Mucosa of descending colon (tissue), 3 donors: ENCODE results near the gene MDH1B. TPM values are rescaled to one million over a fixed set of nuclear protein-coding genes. Genes with fewer than 3 reads are reported as not detected.

Experiments used
- ATAC-seq: fragments of 200-7000 bp; cut with Tn5 transposase; one replicate; pipeline ENCODE4 v1.9.1; 2020; ENCODE audit warnings: mild to moderate bottlenecking, moderate library complexity
- DNase-seq, 3 donors: peaks; one replicate each; pipeline ENCODE4 v3.0.0-alpha.2; 2020
- H3K36me3 ChIP-seq: fragments of 200-600 bp; one replicate; pipeline ENCODE4 v1.8.0; 2021; ENCODE audit warnings: low read depth, mild to moderate bottlenecking
- H3K4me1 ChIP-seq: fragments of 200-600 bp; one replicate; pipeline ENCODE4 v1.8.0; 2021; ENCODE audit warnings: low read depth, mild to moderate bottlenecking
- H3K4me3 ChIP-seq: fragments of 200-600 bp; one replicate; pipeline ENCODE4 v1.8.0; 2021; ENCODE audit warnings: mild to moderate bottlenecking
- H3K9me3 ChIP-seq: fragments of 200-600 bp; one replicate; pipeline ENCODE4 v1.8.0; 2021; ENCODE audit warnings: mild to moderate bottlenecking
- CTCF ChIP-seq: fragments of 200-600 bp; IDR thresholded peaks from one replicate; pipeline ENCODE4 v1.8.0; 2022; ENCODE audit warnings: antibody characterized with exemption, mild to moderate bottlenecking
- intact Hi-C, 2 donors: fragments of 100-400 bp; cut with DNase I in 1 of 2; cut with micrococcal nuclease in 1 of 2; formaldehyde crosslinking; loops; one replicate each; pipeline versions ENCODE4 v1.11.0 to v1.11.1; 2022; cut with DNase I, micrococcal nuclease
- microRNA-seq: library from miRNA; unstranded; fragments of <30 nt; microRNA quantifications from one replicate; pipeline ENCODE4, GENCODE V29; 2019
- total RNA-seq, 3 donors: library from RNA; stranded (reverse); fragmentation: NEBNext Ultra II Directional in 2 of 3; extraction: Animal tissue kit (Norgen Biotek cat#: 25700) in 2 of 3; gene quantifications; one replicate each; pipeline versions ENCODE4 v1.2.1 to v1.2.4, GENCODE V29; 2021 to 2023
- donor health status: DM: no; HTN: no; CAD: no; lungs with moderate emphysema.
- donor health status: DM: no; HTN: no; CAD: no.
- donor health status: DM: no; HTN: yes; CAD: no.

The MDH1B gene
- total RNA-seq, 3 donors from 2014 or later: 0.26 to 0.60 (median 0.34) TPM

GRCh38 chr2:206688990-206689389 is 76.1 kb downstream of the MDH1B start:
- Histone ChIP-seq H3K4me3 (no peak overlapping the region), H3K36me3 (no peaks in the 10 kb centered on the region), H3K9me3 (no peaks in the 10 kb centered on the region), H3K4me1 (no peaks in the 10 kb centered on the region)
- DNase-seq (no peak), ATAC-seq (no peak)
- no peak for TF ChIP-seq CTCF
- intact Hi-C loops: no loop called here

GRCh38 chr2:206688453-206688852 is 76.7 kb downstream of the MDH1B start:
- no peak for TF ChIP-seq CTCF
- no peak for ATAC-seq
- intact Hi-C loops: no loop called here

More at GRCh38 chr2:206688453-206688852, 76.7 kb downstream of the MDH1B start:
- Histone ChIP-seq H3K4me1 (no peaks in the 10 kb centered on the region), H3K36me3 (no peaks in the 10 kb centered on the region), H3K9me3 (no peaks in the 10 kb centered on the region), H3K4me3 (no peak overlapping the region)
- DNase-seq: no peak

Small RNA genes within 50 kb of the gene (microRNA-seq; reads per million reads assigned to microRNA genes)
- gene MIR3130-1: not detected
- gene MIR3130-2: not detected

Other genes starting within 250 kb of the MDH1B start
- gene FAM237A, start 122.8 kb downstream of the MDH1B start, total RNA-seq: not detected
- not detected for gene DYTN, start 46.9 kb downstream of the MDH1B start, total RNA-seq
- 10 to 100 TPM; 19.3 to 23.3 (median 21.7) TPM for gene FASTKD2, start 278 bp upstream of the MDH1B start, total RNA-seq
- gene CPO, start 174.2 kb upstream of the MDH1B start, total RNA-seq: under 1 TPM in 2 of 3 donors, not detected in 1; 0.32 to 0.73 TPM